Subcutaneous adipose tissue (tissue), 4 donors: ENCODE results near the gene PKP1. TPM values are rescaled to one million over a fixed set of nuclear protein-coding genes. Genes with fewer than 3 reads are reported as not detected.

Source experiments
- total RNA-seq, 4 donors: library from RNA; depleted of rRNA; stranded (reverse); fragments of >200 nt; gene quantifications; one replicate each; pipeline ENCODE4 v1.1.0, GENCODE V29; 2016
- TF ChIP-seq, protein P1 (sequence below): fragments of 450-650 bp; IDR thresholded peaks from one replicate; pipeline ENCODE4 v1.5.1; 2016; ENCODE audit warnings: low read depth, mild to moderate bottlenecking, control low read depth, antibody characterized with exemption, moderate library complexity

The PKP1 gene
- total RNA-seq, 4 donors from 2014 or later, result 0.51 to 13.6 (median 6.2) TPM

DNA sequence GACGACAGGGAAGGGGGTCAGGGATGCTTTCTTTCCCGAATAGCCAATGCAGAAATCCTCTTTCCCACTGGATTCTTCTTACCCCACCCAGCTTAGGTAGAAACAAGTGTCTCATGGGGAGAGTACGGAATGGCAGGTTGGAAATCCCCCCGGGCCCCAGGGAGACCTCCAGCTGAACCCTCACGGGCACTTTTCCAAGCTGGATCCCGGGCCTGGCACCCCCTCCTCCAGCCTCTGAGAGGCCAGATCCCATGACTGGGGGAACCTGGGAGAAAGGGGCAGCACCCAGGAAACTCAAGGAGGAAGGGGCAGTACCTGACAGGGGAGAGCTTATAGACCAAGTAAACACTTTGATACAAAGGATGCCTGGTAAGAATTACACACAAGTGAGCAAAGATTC is 1.3 kb downstream of the PKP1 start:
- TF ChIP-seq, protein P1, sequence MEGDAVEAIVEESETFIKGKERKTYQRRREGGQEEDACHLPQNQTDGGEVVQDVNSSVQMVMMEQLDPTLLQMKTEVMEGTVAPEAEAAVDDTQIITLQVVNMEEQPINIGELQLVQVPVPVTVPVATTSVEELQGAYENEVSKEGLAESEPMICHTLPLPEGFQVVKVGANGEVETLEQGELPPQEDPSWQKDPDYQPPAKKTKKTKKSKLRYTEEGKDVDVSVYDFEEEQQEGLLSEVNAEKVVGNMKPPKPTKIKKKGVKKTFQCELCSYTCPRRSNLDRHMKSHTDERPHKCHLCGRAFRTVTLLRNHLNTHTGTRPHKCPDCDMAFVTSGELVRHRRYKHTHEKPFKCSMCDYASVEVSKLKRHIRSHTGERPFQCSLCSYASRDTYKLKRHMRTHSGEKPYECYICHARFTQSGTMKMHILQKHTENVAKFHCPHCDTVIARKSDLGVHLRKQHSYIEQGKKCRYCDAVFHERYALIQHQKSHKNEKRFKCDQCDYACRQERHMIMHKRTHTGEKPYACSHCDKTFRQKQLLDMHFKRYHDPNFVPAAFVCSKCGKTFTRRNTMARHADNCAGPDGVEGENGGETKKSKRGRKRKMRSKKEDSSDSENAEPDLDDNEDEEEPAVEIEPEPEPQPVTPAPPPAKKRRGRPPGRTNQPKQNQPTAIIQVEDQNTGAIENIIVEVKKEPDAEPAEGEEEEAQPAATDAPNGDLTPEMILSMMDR, result no peak

DNA sequence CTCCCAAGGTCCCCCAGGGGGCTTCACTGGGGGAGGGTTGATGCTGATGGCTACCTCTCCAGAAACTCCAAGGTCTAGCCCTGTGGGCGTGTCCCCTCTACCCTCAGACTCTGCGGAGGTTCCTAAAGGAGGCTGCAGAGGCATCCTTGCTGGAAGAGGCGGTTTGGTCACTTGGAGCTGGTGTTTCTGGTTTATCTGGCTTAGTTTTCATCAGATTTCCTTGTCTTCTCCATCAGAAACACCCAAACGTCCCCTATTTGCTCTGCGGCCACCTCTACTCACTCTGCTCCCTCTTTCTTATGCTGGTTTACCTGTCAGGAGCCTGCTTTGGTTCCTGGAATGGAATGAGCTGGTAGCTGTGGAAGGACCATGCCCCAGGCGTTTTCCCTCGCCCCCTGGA is 2.5 kb downstream of the PKP1 start:
- TF ChIP-seq, protein P1, result no peak

DNA sequence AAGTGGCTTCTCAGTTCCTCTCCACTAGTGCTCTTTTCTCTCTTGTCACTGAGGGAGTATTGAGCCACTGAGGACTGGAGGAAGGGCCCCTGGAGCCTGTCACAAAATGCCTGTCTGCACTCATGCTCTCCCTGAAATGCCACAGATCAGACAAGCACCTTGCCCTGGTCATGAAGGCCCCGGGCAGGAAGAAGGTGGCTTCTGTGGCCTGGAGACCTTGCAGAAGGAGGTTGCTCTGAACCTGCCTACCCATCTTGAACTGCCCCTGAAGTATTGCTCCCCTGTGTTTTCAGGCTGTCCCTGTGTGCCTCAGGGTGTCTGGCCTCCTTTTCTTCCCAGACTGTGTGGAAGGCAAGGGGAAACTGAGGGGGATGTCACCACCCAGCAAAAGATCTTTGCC is 3.1 kb downstream of the PKP1 start:
- TF ChIP-seq, protein P1, result no peak

DNA sequence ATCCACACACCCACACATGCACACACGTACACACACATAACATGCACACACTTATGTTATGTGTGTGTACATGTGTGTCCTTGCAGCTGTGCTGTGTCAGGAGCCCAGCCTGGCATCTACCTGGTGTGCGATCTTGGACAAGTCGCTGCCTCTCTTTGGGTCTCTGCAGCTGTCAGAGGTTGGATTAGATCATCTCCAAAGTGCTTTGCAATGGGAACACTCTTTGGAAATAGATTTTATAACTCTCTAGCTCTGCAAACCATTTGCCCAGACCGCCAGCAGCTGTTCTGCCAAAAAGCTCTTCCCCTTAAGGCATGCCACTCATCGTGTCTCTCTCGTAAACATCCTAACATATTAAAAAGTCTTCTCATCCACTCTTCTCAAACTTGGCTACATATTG is 4.7 kb downstream of the PKP1 start:
- TF ChIP-seq, protein P1, result no peak

DNA sequence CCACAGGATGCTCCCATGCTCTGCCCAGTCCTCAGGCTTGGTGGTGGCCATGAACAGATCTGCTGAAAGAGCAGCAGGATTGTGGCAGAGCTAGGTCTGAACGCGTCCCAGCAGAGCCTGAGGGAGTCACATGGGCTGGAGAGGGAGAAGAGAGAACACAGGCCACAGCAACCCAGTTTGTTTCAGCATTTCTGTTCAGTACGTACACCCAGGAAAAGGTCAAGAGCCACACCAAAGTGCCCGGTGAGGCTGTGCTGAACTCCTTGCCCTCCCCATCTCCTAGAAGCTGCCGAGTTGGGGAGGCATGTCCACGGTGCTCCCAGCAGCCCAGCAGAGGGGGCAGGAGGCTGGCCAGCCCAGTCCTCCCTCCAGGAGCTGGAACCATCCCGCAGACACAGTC is 5.5 kb downstream of the PKP1 start:
- TF ChIP-seq, protein P1, result no peak

DNA sequence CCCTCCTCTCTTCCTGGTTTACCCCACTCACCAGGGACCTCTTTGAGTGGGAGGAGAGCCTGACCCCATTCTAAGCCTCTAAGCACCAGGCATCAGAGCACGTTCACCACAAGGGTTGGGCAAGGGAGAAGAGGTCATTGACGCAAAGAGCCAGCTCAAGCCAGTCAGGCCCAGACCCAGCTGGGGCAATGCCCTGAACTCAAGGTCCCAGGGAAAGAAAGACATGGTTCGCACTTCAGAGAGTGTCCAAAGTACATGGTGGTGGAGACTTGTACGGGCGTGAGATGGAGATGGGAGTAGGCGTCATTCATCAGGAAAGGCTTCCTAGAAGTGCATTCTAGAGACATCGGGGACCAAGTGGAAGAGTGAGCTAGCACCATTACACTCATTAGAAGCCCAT is 7.2 kb downstream of the PKP1 start:
- TF ChIP-seq, protein P1, result no peak

DNA sequence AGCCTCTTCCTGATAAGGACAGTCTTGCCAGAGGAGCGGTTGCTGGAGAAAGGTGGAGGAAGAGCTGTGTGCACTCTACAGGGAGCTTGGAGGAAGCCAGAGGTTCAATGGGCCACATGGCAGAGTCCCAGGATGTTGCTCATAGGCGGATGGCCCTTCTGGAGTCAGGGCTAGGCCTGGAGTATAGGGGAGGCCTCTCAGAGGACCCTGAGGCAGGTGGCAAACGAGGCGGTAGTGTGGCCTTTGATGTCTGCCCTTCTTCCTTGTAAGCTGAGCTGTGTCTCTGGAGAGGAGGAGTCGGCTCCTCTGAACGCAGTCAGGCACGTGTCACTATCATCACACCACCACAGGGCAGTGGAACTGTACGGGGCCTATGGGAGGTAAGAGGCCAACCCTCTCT is 8.6 kb downstream of the PKP1 start:
- TF ChIP-seq, protein P1, result no peak
